ENCODE data around the gene DIAPH1. TPM values are rescaled to one million over a fixed set of nuclear protein-coding genes. Genes with fewer than 3 reads are reported as not detected.

Gene DIAPH1
- total RNA-seq, 1 donor from 2014 or later, result 63.5 TPM

DNA sequence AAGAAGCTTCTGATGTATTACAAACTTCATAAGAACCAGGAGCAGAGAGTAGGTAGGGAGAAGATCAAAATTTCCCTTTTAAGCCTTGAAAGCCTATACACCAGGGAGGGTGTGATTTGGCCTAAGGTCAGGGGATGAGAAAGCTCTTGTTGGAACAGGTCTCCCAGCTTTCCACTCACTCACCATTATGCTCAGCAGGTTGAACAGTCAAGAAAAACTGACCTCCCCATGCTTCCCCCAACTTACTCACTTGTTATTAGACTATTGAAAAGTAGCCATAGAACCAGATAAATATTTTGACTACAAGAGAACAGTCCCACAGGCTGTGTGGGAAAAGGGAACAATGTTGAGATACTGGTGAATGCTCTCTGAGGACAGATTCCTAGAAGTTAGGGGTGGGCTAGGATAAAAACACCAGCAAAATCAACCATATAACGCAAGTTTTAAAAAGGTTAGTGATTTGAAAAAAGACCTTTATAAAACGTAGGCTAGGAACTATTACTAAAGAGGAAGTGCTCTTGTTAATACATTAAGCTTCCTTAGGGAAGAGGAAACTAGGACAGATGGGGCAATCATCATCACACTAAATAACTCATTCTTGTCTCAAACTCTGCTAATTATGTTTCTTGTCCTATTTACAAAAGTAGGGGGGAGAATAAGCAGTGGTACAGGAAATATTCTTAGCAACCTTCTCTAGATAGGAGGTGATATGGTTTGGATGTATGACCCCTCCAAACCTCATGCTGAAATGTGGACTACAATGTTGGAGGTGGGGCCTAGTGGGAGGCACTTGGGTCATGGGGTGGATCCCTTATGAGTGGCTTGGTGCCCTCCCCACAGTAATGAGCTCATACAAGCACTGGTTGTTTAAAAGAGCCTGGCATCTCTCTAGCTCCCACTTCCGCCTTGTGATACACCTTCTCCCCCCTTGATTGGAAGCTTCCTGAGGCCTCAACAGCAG lies 98.9 kb downstream of the DIAPH1 start:
- no peaks in the 10 kb centered on the region for H3K27me3 Mint-ChIP-seq
- no peaks in the 10 kb centered on the region for H3K9me3 Mint-ChIP-seq (ENCODE audit: low read depth)
- H3K36me3 Mint-ChIP-seq (ENCODE audit: insufficient read depth), result peaks cover 24% of the 10 kb centered on the region
- H3K4me3 Mint-ChIP-seq (ENCODE audit: low read depth), result no peak overlapping the region
- no peak overlapping the region for H3K27ac Mint-ChIP-seq
- TF ChIP-seq, protein P1, sequence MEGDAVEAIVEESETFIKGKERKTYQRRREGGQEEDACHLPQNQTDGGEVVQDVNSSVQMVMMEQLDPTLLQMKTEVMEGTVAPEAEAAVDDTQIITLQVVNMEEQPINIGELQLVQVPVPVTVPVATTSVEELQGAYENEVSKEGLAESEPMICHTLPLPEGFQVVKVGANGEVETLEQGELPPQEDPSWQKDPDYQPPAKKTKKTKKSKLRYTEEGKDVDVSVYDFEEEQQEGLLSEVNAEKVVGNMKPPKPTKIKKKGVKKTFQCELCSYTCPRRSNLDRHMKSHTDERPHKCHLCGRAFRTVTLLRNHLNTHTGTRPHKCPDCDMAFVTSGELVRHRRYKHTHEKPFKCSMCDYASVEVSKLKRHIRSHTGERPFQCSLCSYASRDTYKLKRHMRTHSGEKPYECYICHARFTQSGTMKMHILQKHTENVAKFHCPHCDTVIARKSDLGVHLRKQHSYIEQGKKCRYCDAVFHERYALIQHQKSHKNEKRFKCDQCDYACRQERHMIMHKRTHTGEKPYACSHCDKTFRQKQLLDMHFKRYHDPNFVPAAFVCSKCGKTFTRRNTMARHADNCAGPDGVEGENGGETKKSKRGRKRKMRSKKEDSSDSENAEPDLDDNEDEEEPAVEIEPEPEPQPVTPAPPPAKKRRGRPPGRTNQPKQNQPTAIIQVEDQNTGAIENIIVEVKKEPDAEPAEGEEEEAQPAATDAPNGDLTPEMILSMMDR (IDR thresholded peaks at IDR 0.05; ENCODE audit: unreplicated experiment), result no peak
- peaks cover 8% of the 10 kb centered on the region for H3K4me1 Mint-ChIP-seq (ENCODE audit: low read depth)
- DNase-seq (ENCODE audit: low spot score, unreplicated experiment), result no peak

DNA sequence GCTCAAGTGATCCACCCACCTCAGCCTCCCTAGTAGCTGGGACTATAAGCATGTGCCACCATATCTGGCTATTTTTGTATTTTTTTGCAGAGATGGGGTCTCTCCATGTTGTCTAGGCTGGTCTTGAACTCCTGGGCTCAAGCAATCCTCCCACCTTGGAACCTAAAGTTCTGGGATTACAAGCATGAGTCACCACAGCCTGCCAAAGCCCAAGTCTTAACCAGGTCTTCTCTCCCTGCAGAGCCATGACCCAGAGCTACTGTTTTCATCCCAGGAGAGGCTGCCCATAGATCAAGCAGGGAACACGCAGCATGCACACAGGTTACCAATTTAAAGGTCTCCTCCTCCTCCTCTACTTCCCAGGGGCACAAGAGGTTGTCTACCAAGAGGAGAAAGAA lies 100.2 kb downstream of the DIAPH1 start:
- DNase-seq (ENCODE audit: low spot score, unreplicated experiment), result no peak
- TF ChIP-seq, protein P1 (IDR thresholded peaks at IDR 0.05; ENCODE audit: unreplicated experiment), result no peak
- no peak overlapping the region for H3K4me3 Mint-ChIP-seq (ENCODE audit: low read depth)
- peaks cover 9% of the 10 kb centered on the region for H3K4me1 Mint-ChIP-seq (ENCODE audit: low read depth)
- no peaks in the 10 kb centered on the region for H3K9me3 Mint-ChIP-seq (ENCODE audit: low read depth)
- H3K27ac Mint-ChIP-seq, result no peak overlapping the region
- H3K27me3 Mint-ChIP-seq, result no peaks in the 10 kb centered on the region
- peaks cover 20% of the 10 kb centered on the region for H3K36me3 Mint-ChIP-seq (ENCODE audit: insufficient read depth)

DNA sequence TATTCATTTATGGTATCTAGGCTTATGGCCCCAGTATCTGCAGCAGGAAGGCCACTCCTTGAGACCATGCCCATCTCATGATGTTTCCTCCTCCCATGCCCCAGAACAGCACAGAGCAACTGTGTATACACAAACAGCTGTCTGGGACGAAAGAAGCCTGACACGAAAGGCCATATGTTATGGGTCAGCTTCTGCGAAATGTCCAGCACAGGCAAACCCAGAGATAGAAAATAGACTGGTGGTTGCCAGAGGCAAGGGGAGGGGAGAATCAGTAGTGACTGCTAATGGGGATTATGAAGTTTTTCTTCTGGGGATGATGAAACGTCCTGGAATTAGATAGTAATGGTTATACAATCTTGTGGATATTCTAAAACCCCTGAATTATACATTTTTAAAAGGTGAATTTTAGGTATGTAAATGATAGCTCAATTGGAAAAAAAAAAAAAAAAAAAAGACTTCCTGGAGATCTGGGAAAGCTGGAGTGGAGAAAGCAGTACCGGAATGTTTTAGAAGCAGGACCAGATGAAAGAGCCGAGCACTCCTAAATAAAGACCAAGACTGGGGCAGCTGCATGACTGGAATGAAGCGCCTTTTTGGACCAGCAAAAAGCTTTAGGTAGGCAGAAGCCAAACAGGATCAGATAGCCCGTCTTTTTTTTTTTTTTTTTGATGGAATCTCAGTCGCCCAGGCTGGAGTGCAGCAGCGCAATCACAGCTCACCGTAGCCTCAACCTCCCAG lies 100.8 kb downstream of the DIAPH1 start:
- TF ChIP-seq, protein P1 (IDR thresholded peaks at IDR 0.05; ENCODE audit: unreplicated experiment), result no peak
- Mint-ChIP-seq H3K36me3 (ENCODE audit: insufficient read depth) (peaks cover 20% of the 10 kb centered on the region), H3K9me3 (ENCODE audit: low read depth) (no peaks in the 10 kb centered on the region), H3K27ac (no peak overlapping the region), H3K4me3 (ENCODE audit: low read depth) (no peak overlapping the region), H3K4me1 (ENCODE audit: low read depth) (peaks cover 10% of the 10 kb centered on the region), H3K27me3 (no peaks in the 10 kb centered on the region)
- DNase-seq (ENCODE audit: low spot score, unreplicated experiment), result no peak

DNA sequence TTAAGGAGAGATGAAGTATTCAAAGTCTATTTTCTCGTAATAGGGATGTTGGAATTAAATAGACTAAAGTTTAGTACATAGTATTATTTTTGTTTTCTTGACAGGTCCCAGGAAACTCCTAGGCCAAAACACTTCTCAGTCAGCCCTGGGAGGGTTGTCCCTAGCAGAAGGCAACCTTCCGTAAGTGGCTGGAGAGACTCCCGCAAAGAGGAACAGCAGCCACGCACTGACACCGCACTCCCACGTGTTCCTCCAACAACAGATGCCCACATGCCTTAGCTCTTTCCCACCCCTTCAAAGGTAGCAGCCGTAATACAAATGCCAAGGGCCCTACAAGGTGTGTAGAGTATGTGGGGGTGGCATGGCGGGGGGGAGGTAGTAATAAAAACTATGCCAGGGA lies 101.5 kb downstream of the DIAPH1 start:
- H3K36me3 Mint-ChIP-seq (ENCODE audit: insufficient read depth), result peaks cover 20% of the 10 kb centered on the region
- peaks cover 14% of the 10 kb centered on the region for H3K4me1 Mint-ChIP-seq (ENCODE audit: low read depth)
- H3K9me3 Mint-ChIP-seq (ENCODE audit: low read depth), result no peaks in the 10 kb centered on the region
- peak overlapping the region; percentile 84 for H3K27ac Mint-ChIP-seq
- TF ChIP-seq, protein P1 (IDR thresholded peaks at IDR 0.05; ENCODE audit: unreplicated experiment), result no peak
- H3K4me3 Mint-ChIP-seq (ENCODE audit: low read depth), result no peak overlapping the region
- no peak for DNase-seq (ENCODE audit: low spot score, unreplicated experiment)
- no peaks in the 10 kb centered on the region for H3K27me3 Mint-ChIP-seq

DNA sequence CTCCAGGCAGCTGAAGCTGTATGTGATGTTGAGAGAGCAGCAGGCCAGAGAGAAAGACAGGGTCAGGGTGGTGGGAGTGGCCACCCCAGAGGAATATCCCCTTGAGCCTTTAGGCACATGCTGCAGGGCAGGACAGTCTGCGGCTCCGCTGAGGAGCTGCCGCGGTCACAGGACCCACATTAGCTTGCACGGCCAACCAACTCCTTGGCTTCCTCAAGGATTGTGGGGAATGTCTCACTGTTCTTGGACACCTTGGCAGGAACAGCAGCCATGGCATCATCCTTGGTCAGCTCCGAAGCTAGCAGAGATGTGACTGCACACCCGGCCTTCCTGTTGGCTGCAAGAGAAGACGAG lies 102.2 kb downstream of the DIAPH1 start:
- Mint-ChIP-seq H3K27ac (peak overlapping the region; percentile 73), H3K27me3 (no peaks in the 10 kb centered on the region), H3K9me3 (ENCODE audit: low read depth) (no peaks in the 10 kb centered on the region), H3K4me3 (ENCODE audit: low read depth) (no peak overlapping the region), H3K4me1 (ENCODE audit: low read depth) (peaks cover 14% of the 10 kb centered on the region), H3K36me3 (ENCODE audit: insufficient read depth) (peaks cover 22% of the 10 kb centered on the region)
- no peak for DNase-seq (ENCODE audit: low spot score, unreplicated experiment)
- TF ChIP-seq, protein P1 (IDR thresholded peaks at IDR 0.05; ENCODE audit: unreplicated experiment), result no peak
